ENCODE data around the gene RCSD1. TPM values are rescaled to one million over a fixed set of nuclear protein-coding genes. Genes with fewer than 3 reads are reported as not detected.

The RCSD1 gene
- total and polyA plus RNA-seq, 2 of the 13 experiments (the other 11 are each of a cell fraction or from before 2014, with no cell fraction given): not detected

DNA sequence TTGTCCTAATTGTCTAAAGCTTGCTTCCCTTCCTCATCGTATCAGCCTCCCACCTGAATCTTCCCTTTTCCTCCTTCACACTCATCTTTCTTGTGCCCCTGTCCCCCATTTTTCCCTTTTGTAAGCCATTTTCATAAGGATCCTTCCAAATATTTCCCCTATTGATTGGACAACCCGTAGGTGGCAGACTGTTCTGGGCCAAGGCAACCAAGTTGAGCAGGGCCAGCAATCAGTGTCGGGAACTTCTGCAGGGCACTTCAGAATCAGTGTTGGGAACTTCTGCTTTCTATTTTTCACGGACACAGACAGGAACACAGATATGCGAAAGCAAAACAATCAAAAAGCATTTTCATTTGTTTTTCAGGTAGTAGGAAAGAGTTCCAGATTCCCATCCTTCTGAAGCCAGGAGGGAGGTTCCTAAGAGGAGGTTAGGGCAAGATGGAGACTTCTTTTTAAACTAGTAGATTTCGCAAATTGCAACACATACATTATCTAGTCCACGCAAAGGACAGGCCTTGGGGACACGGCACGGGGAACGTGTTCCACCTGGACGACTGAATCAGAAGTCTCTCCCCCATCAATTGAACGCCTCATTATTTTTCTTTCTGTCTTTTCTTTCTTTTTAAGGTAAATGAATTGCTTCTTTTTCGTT, 91.1 kb downstream of the RCSD1 start (continued):
- TF ChIP-seq, protein P1, sequence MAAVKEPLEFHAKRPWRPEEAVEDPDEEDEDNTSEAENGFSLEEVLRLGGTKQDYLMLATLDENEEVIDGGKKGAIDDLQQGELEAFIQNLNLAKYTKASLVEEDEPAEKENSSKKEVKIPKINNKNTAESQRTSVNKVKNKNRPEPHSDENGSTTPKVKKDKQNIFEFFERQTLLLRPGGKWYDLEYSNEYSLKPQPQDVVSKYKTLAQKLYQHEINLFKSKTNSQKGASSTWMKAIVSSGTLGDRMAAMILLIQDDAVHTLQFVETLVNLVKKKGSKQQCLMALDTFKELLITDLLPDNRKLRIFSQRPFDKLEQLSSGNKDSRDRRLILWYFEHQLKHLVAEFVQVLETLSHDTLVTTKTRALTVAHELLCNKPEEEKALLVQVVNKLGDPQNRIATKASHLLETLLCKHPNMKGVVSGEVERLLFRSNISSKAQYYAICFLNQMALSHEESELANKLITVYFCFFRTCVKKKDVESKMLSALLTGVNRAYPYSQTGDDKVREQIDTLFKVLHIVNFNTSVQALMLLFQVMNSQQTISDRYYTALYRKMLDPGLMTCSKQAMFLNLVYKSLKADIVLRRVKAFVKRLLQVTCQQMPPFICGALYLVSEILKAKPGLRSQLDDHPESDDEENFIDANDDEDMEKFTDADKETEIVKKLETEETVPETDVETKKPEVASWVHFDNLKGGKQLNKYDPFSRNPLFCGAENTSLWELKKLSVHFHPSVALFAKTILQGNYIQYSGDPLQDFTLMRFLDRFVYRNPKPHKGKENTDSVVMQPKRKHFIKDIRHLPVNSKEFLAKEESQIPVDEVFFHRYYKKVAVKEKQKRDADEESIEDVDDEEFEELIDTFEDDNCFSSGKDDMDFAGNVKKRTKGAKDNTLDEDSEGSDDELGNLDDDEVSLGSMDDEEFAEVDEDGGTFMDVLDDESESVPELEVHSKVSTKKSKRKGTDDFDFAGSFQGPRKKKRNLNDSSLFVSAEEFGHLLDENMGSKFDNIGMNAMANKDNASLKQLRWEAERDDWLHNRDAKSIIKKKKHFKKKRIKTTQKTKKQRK (IDR thresholded peaks at IDR 0.05; ENCODE audit: low read length): no peak
- TF ChIP-seq, protein P2, sequence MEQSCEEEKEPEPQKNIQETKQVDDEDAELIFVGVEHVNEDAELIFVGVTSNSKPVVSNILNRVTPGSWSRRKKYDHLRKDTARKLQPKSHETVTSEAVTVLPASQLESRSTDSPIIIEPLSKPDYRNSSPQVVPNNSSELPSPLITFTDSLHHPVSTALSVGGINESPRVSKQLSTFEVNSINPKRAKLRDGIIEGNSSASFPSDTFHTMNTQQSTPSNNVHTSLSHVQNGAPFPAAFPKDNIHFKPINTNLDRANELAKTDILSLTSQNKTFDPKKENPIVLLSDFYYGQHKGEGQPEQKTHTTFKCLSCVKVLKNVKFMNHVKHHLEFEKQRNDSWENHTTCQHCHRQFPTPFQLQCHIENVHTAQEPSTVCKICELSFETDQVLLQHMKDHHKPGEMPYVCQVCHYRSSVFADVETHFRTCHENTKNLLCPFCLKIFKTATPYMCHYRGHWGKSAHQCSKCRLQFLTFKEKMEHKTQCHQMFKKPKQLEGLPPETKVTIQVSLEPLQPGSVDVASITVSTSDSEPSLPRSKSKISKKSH (CRISPR knock-in tag; IDR thresholded peaks at IDR 0.05; ENCODE audit: borderline replicate concordance): no peak
- TF ChIP-seq HMG20A (CRISPR knock-in tag; IDR thresholded peaks at IDR 0.05; ENCODE audit: borderline replicate concordance): peak; percentile 18; the same call in 1 of the 2 replicates
- TF ChIP-seq, protein P3, sequence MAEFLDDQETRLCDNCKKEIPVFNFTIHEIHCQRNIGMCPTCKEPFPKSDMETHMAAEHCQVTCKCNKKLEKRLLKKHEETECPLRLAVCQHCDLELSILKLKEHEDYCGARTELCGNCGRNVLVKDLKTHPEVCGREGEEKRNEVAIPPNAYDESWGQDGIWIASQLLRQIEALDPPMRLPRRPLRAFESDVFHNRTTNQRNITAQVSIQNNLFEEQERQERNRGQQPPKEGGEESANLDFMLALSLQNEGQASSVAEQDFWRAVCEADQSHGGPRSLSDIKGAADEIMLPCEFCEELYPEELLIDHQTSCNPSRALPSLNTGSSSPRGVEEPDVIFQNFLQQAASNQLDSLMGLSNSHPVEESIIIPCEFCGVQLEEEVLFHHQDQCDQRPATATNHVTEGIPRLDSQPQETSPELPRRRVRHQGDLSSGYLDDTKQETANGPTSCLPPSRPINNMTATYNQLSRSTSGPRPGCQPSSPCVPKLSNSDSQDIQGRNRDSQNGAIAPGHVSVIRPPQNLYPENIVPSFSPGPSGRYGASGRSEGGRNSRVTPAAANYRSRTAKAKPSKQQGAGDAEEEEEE (CRISPR knock-in tag; IDR thresholded peaks at IDR 0.05; ENCODE audit: borderline replicate concordance): no peak; the same call in 1 of the 2 replicates
- 0 out of 2 replicates have a peak, but pooled peaks have one; percentile 10 for TF ChIP-seq PHF21A (CRISPR knock-in tag; IDR thresholded peaks at IDR 0.05)
- TF ChIP-seq, protein P4, sequence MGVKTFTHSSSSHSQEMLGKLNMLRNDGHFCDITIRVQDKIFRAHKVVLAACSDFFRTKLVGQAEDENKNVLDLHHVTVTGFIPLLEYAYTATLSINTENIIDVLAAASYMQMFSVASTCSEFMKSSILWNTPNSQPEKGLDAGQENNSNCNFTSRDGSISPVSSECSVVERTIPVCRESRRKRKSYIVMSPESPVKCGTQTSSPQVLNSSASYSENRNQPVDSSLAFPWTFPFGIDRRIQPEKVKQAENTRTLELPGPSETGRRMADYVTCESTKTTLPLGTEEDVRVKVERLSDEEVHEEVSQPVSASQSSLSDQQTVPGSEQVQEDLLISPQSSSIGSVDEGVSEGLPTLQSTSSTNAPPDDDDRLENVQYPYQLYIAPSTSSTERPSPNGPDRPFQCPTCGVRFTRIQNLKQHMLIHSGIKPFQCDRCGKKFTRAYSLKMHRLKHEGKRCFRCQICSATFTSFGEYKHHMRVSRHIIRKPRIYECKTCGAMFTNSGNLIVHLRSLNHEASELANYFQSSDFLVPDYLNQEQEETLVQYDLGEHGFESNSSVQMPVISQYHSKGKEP (CRISPR knock-in tag; IDR thresholded peaks at IDR 0.05): no peak
- TF ChIP-seq RBM22 (optimal IDR thresholded peaks at IDR 0.05; ENCODE audit: low read length): no peak
- TF ChIP-seq, protein P5, sequence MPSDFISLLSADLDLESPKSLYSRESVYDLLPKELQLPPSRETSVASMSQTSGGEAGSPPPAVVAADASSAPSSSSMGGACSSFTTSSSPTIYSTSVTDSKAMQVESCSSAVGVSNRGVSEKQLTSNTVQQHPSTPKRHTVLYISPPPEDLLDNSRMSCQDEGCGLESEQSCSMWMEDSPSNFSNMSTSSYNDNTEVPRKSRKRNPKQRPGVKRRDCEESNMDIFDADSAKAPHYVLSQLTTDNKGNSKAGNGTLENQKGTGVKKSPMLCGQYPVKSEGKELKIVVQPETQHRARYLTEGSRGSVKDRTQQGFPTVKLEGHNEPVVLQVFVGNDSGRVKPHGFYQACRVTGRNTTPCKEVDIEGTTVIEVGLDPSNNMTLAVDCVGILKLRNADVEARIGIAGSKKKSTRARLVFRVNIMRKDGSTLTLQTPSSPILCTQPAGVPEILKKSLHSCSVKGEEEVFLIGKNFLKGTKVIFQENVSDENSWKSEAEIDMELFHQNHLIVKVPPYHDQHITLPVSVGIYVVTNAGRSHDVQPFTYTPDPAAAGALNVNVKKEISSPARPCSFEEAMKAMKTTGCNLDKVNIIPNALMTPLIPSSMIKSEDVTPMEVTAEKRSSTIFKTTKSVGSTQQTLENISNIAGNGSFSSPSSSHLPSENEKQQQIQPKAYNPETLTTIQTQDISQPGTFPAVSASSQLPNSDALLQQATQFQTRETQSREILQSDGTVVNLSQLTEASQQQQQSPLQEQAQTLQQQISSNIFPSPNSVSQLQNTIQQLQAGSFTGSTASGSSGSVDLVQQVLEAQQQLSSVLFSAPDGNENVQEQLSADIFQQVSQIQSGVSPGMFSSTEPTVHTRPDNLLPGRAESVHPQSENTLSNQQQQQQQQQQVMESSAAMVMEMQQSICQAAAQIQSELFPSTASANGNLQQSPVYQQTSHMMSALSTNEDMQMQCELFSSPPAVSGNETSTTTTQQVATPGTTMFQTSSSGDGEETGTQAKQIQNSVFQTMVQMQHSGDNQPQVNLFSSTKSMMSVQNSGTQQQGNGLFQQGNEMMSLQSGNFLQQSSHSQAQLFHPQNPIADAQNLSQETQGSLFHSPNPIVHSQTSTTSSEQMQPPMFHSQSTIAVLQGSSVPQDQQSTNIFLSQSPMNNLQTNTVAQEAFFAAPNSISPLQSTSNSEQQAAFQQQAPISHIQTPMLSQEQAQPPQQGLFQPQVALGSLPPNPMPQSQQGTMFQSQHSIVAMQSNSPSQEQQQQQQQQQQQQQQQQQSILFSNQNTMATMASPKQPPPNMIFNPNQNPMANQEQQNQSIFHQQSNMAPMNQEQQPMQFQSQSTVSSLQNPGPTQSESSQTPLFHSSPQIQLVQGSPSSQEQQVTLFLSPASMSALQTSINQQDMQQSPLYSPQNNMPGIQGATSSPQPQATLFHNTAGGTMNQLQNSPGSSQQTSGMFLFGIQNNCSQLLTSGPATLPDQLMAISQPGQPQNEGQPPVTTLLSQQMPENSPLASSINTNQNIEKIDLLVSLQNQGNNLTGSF (CRISPR knock-in tag; IDR thresholded peaks at IDR 0.05): no peak
- TF ChIP-seq SNRNP70 (IDR thresholded peaks at IDR 0.05; ENCODE audit: low read depth, low read length): no peak
